IPS-NIHi7 (cell line): Measurements from ENCODE around the gene TIMELESS.
"Not testable (repeated sequence)": the region's sequence is repeated elsewhere in the genome, so short reads cannot be mapped to it uniquely, and the experiment has no call there.

Experiments
- DNase-seq: peaks from one replicate; pipeline ENCODE4 v3.0.0; 2012; ENCODE audit warnings: mixed read lengths; ENCODE audit errors: extremely low spot score

Gene TIMELESS

GRCh38 chr12:56448860-56449621, at the start of gene TIMELESS:
TSS of gene TIMELESS (minus strand) at chr12:56449426. CDS start at chr12:56434170, 15,256 bp downstream.
- peak; percentile 98 for DNase-seq

DNA sequence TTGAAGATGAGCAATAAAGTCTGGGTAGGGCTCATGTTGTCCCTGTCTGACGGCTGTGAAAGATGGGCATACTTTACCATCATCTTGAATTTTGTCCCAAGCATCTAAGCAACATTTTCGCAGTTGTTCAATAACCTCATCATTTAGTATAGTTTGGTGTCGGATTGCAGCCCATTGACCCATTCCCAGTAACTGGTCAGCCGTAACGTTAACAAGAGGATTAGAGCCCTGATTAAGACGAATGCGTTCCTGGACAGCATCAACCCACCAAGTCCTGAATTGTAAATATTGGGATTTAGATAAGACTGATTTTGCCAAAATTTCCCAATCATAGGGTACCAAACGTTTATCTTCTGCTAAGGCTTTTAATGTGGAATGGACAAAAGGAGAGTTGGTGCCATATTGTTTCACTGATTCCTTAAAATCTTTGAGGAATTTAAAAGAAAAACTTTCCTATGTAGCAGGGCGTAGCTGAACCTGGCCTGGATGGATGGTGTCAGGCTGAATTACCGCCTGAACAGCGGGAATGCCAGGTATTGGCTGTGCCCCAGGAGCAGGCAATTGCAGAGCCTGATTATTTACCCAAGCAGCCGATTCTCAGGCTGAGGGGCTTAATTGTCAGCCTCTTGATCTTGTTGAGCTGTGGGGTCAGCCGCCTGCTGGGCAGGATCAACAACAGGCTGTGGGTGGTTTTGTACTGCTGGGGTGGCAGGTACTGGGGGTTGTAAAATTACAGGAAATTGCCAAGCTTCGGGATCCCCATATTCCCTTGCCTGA, 49.1 kb upstream of the TIMELESS start:
- DNase-seq: not testable (repeated sequence)

- DNase-seq: not testable (repeated sequence)
Observed at GRCh38 chr12:56496704-56497103, 47.5 kb upstream of the TIMELESS start.

GRCh38 chr12:56494481-56494880, 45.3 kb upstream of the TIMELESS start:
- not testable (repeated sequence) for DNase-seq

GRCh38 chr12:56494106-56494415, 44.8 kb upstream of the TIMELESS start:
- not testable (repeated sequence) for DNase-seq

DNA sequence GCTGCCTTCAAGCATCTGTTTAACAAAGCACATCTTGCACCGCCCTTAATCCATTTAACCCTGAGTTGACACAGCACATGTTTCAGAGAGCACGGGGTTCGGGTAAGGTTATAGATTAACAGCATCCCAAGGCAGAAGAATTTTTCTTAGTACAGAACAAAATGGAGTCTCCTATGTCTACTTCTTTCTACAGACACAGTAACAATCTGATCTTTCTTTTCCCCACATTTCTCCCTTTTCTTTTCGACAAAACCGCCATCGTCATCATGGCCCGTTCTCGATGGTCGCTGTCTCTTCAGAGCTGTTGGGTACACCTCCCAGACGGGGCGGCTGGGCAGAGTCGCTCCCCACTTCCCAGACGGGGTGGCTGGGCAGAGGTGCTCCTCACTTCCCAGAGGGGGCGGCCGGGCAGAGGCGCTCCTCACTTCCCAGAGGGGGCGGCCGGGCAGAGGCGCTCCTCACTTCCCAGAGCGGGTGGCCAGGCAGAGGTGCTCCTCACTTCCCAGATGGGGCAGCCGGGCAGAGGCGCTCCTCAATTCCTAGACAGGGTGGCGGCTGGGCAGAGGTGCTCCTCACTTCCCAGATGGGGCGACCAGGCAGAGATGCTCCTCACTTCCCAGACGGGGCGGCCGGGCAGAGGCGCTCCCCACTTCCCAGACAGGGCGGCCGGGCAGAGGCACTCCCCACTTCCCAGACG, 44.3 kb upstream of the TIMELESS start:
- DNase-seq: not testable (repeated sequence)

- no peak for DNase-seq
Observed at GRCh38 chr12:56490360-56490759, 41.1 kb upstream of the TIMELESS start.

GRCh38 chr12:56488041-56488955, 39.1 kb upstream of the TIMELESS start, which contains the start of gene GLS2:
TSS of gene GLS2 (minus strand) at chr12:56488161. CDS start at chr12:56488118, 43 bp downstream.
- peak; percentile 88 for DNase-seq

DNA sequence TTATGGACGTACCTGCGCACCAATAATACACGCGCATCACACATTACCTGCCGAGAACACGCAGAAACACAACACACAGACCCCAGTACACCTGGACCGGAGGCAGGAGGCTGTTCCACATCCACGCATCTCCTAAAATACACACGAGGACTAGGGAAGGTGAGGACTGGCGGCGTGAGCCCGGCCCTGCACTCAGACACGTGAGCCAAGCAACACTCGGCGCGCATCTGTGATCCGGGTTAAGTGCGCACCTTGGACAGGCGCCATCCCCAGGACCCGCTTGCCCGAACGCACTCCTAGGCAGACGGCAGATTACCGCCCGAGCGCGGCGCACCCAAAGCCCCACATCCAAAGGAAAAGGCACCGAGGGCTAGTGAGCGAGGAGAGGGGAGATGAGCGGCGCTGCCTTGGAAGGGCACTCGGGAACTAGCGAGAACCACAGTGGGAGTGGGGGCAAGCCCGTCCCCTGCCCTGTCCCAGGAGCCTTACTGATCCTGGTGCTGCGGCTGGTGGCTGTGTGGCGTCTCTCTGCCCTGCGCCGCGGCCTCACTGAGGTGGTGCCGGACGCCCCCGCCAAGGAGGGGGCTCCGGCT, 38.3 kb upstream of the TIMELESS start:
- DNase-seq: peak; percentile 56

DNA sequence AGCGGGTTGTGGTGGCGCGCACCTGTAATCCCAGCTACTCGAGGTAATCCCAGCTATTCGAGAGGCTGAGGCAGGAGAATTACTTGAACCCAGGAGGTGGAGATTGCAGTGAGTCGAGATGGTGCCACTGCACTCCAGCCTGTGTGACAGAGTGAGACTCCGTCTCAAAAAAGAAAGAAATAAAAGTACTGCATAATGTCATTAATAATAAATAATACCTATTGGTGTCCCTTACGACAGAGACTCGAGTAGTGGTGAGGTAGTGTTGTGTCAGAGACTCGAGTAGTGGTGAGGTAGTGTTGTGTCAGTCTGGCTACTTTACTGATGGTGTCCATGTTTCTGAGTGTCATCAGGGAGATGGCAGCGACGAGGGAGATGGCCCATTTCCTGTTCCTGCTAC, 37.5 kb upstream of the TIMELESS start:
- no peak for DNase-seq

GRCh38 chr12:56484566-56484965, 35.3 kb upstream of the TIMELESS start:
- DNase-seq: no peak

DNA sequence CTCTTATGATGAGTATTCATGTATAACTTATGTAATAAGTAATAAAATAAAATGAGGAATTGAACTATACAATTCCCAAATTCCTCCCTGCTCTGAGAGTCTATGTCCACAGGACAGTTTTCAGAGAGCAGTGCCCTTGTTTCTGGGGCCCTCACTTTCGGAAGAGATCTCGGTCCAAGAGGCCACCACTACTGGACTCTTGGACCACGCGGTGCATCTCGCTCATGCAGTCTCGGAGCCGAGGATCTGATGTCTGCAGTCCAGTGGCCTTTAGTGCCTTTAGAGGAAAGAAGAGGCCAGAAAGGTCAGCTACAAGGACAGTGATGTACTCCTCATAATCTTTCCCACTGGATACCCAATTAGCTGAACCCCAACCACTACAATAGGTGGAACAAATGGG, 30.4 kb upstream of the TIMELESS start:
- no peak for DNase-seq

DNA sequence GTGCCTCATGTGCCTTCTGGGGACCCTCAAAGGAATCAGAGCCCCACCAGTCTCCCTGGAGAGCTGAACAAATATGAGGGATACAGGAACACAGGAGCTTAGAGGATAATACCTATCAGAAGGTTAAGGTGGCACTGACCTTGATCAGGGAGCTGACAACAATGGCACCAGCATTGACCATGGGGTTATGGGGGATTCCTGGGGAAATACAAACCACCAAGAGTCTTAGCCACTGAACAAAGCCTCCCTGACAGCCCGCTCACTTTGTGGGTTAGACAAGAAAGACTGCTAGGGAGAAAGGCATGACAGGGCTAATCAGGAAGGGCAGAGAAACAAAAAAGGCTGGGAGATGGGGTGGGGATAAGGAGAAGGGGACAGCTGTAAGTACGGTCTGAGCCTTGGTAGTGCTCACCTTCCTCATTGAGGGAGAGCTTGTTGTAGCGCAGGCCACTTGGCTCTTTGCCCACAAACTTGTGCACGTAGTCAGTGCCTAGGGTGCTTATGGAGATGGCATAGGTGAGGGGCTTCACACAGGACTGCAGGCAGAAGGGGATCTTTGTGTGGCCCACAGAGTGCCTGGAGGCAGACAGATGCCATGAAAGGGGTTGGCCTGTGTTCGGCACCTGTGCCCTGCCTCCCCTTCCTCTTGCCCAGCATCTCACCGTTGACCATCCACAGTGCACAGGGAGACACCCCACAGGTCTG, 28.4 kb upstream of the TIMELESS start:
- no peak for DNase-seq

- no peak for DNase-seq
Observed at GRCh38 chr12:56476972-56477432, 27.8 kb upstream of the TIMELESS start.

- DNase-seq: no peak
Observed at GRCh38 chr12:56476143-56476542, 26.9 kb upstream of the TIMELESS start.

- DNase-seq: no peak
Observed at GRCh38 chr12:56474389-56474788, 25.2 kb upstream of the TIMELESS start.

DNA sequence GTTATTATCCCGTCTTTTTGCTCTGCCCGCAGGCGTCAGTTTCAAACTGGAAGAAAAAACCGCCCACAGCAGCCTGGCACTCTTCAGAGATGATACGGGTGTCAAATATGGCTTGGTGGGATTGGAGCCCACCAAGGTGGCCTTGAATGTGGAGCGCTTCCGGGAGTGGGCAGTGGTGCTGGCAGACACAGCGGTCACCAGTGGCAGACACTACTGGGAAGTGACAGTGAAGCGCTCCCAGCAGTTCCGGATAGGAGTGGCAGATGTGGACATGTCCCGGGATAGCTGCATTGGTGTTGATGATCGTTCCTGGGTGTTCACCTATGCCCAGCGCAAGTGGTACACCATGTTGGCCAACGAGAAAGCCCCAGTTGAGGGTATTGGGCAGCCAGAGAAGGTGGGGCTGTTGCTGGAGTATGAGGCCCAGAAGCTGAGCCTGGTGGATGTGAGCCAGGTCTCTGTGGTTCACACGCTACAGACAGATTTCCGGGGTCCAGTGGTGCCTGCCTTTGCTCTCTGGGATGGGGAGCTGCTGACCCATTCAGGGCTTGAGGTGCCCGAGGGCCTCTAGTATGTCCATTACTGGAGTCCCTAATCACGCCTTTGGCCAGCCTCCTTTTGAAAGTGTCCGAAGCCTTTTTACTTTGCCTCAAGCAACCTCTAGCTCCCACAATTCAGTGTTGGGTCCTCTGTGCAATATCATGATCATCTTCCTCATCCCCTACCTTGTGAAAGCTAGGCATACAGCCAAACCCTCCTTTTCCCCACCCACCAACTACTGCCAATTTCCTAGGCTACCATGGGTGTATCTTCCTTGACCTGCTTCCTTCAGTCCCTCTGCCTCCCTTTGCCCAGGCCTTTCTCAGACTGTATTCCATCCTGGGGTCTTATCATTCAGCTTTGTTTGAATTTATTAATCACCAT, 20.0 kb upstream of the TIMELESS start:
- no peak for DNase-seq

- peak; percentile 97 for DNase-seq
Observed at GRCh38 chr12:56468216-56469006, 19.2 kb upstream of the TIMELESS start, which contains the start of gene SPRYD4. TSS of gene SPRYD4 (plus strand) at chr12:56468578. CDS start at chr12:56468592, 14 bp downstream.
